Natural killer cell (primary cell): ENCODE results near the gene IGF2R. TPM values are rescaled to one million over a fixed set of nuclear protein-coding genes. Genes with fewer than 3 reads are reported as not detected.
"Not testable (repeated sequence)": the region's sequence is repeated elsewhere in the genome, so short reads cannot be mapped to it uniquely, and the experiment has no call there.

Source experiments
- ATAC-seq, 3 donors: fragments of 150-1000 bp in 2 of 3; fragments of 200-7000 bp in 1 of 3; cut with Tn5 transposase; 1 replicate in 1 of 3; 2 replicates in 2 of 3; pipeline ENCODE4 v1.10.0; 2021; ENCODE audit warnings: mild to moderate bottlenecking in 2 of 3, moderate library complexity in 2 of 3
- DNase-seq, 2 donors: peaks; one replicate each; pipeline versions ENCODE4 v3.0.0 to v3.0.0-alpha.2; 2013 to 2021; ENCODE audit warnings: mixed read lengths in 1 of 2
- H3K27ac ChIP-seq: one replicate; pipeline ENCODE4 v1.5.1; 2013; ENCODE audit warnings: mild to moderate bottlenecking, low read length
- H3K27me3 ChIP-seq: one replicate; pipeline ENCODE4 v1.6.1; 2013; ENCODE audit warnings: low read length; ENCODE audit not compliant: control insufficient read depth, insufficient read depth
- H3K36me3 ChIP-seq: one replicate; pipeline ENCODE4 v1.6.1; 2013; ENCODE audit warnings: low read length; ENCODE audit not compliant: control insufficient read depth, insufficient read depth
- H3K4me1 ChIP-seq: one replicate; pipeline ENCODE4 v1.6.1; 2013; ENCODE audit warnings: low read length; ENCODE audit not compliant: control insufficient read depth, insufficient read depth
- H3K4me3 ChIP-seq: one replicate; pipeline ENCODE4 v1.5.1; 2013; ENCODE audit warnings: low read length
- H3K9me3 ChIP-seq: one replicate; pipeline ENCODE4 v1.6.1; 2013; ENCODE audit warnings: low read length; ENCODE audit not compliant: control insufficient read depth, insufficient read depth
- H3K27ac Mint-ChIP-seq, 2 donors: one replicate each; pipeline ENCODE4 v1.8.0; 2022; ENCODE audit warnings: mild to moderate bottlenecking in 2 of 2, mixed read lengths in 2 of 2, moderate library complexity in 1 of 2
- H3K27me3 Mint-ChIP-seq, 2 donors: one replicate each; pipeline ENCODE4 v1.8.0; 2022; ENCODE audit warnings: low read depth in 2 of 2, mixed read lengths in 2 of 2
- H3K36me3 Mint-ChIP-seq: one replicate; pipeline ENCODE4 v1.8.0; 2022; ENCODE audit warnings: mixed read lengths
- H3K4me1 Mint-ChIP-seq, 2 donors: one replicate each; pipeline ENCODE4 v1.8.0; 2022; ENCODE audit warnings: mixed read lengths in 2 of 2
- H3K4me3 Mint-ChIP-seq: one replicate; pipeline ENCODE4 v1.8.0; 2022; ENCODE audit warnings: mild to moderate bottlenecking, moderate library complexity, mixed read lengths
- H3K9me3 Mint-ChIP-seq, 2 donors: one replicate each; pipeline ENCODE4 v1.8.0; 2022; ENCODE audit warnings: mixed read lengths in 2 of 2
- CTCF ChIP-seq: fragments of 200-600 bp; IDR thresholded peaks from one replicate; pipeline ENCODE4 v1.8.0; 2022; ENCODE audit warnings: antibody characterized with exemption
- WGBS: methylation state at CpG from one replicate; pipeline ENCODE4 v1.1.7; 2013; ENCODE audit warnings: missing lambda C conversion rate; ENCODE audit not compliant: insufficient coverage; 5-methylcytosine and 5-hydroxymethylcytosine counted together
- intact Hi-C: fragments of 100-400 bp; cut with micrococcal nuclease; formaldehyde crosslinking; loops from one replicate; pipeline ENCODE4 v1.14.2; 2022
- total RNA-seq, 4 donors: library from RNA; stranded (reverse); fragments of 120-200 nt in 1 of 4; gene quantifications; one replicate each; pipeline versions ENCODE4 v1.2.3 to v1.2.4, GENCODE V29; 2013 to 2022

Gene IGF2R
- total RNA-seq, 3 donors from 2014 or later (not counting 1 experiment from before 2014, with no cell fraction given), result 208 to 282 (median 253) TPM

DNA sequence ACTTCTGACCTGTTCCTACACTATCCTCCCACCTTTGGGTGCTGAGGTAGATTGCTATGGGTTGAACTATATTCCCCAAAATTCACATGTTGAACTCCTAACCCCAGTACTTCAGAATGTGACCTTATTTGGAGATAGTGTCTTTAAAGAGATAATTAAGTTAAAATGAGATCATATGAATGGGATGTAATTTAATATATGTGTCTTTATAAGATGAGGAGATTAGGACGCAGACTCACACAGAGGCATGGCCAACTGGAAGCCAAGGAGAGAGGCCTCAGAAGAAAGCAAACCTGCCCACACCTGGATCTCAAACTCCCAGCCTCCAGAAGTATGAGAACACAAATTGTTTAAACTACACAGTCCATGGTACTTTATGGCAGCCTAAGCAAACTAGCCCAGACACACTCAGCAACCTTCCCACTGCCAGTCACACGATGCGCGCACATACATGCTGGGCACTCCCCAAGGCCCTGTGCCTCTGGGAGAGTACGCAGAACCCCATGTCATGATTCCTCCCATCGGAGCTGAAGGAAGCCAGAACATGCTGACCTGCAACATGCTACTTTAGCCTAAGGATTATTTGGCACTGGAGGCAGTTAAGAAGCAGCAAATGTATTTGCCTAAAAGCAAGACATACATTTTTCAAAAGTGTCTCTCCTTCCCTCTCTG, 143.9 kb downstream of the IGF2R start:
- no peaks in the 10 kb centered on the region for H3K9me3 ChIP-seq
- Mint-ChIP-seq H3K4me3 (no peak overlapping the region), H3K27ac (peak overlapping the region in 1 of 2 donors; percentile 73), H3K36me3 (no peaks in the 10 kb centered on the region), H3K27me3 (no peaks in the 10 kb centered on the region), H3K4me1 (peaks cover 30 to 43% of the 10 kb centered on the region in 2 donors), H3K9me3 (no peaks in the 10 kb centered on the region)
- DNase-seq, result no peak
- H3K36me3 ChIP-seq, result peaks cover 20% of the 10 kb centered on the region
- H3K4me1 ChIP-seq, result peaks cover 3% of the 10 kb centered on the region
- no peak for ATAC-seq
- no peak for TF ChIP-seq CTCF
- H3K27ac ChIP-seq, result no peak overlapping the region
- intact Hi-C loops, result no loop called here
- 95% methylated on average over 6 of the region's 6 CpGs for WGBS
- H3K4me3 ChIP-seq, result no peak overlapping the region
- no peaks in the 10 kb centered on the region for H3K27me3 ChIP-seq

- H3K4me3 ChIP-seq, H3K9me3 ChIP-seq, intact Hi-C loops, H3K36me3 Mint-ChIP-seq, H3K27ac Mint-ChIP-seq, DNase-seq, H3K27ac ChIP-seq, H3K27me3 ChIP-seq, H3K4me3 Mint-ChIP-seq, H3K9me3 Mint-ChIP-seq, ATAC-seq, H3K4me1 ChIP-seq, H3K27me3 Mint-ChIP-seq: not testable (repeated sequence)
- H3K4me1 Mint-ChIP-seq, result peaks cover 14 to 25% of the 10 kb centered on the region in 2 donors
- peaks cover 18% of the 10 kb centered on the region for H3K36me3 ChIP-seq
- 94% methylated on average over 25 of the region's 29 CpGs for WGBS
Measured at GRCh38 chr6:160114536-160114935, 145.7 kb downstream of the IGF2R start.

DNA sequence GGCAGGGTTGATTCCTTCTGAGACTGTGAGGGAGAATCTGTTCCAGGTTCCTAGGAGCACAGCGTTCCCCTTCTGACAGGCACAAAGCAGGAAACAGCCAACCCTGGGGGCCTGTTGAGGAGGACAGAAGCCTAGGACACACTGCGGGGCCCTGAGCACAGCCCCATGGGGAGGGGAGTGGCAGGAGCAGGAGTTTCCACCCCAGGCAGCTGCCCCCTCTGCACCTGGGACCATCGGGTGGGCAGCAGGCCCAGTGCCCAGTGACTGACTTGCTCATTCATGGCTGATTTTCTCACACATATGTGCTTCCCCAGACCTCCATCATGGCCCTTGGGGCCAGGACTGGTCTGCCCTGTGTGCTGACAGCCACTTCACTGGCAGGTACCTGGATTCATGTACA, 146.5 kb downstream of the IGF2R start:
- H3K4me1 Mint-ChIP-seq, result peaks cover 6 to 16% of the 10 kb centered on the region in 2 donors
- TF ChIP-seq CTCF, result no peak
- H3K9me3 ChIP-seq, result no peaks in the 10 kb centered on the region
- H3K4me1 ChIP-seq, result no peaks in the 10 kb centered on the region
- peak overlapping the region; percentile 24 to 29 for H3K27ac Mint-ChIP-seq
- no peak overlapping the region for H3K27ac ChIP-seq
- no peak for DNase-seq
- 100% methylated on average over 3 of the region's 3 CpGs for WGBS
- H3K4me3 ChIP-seq, result no peak overlapping the region
- no peaks in the 10 kb centered on the region for H3K27me3 ChIP-seq
- H3K36me3 ChIP-seq, result peaks cover 11% of the 10 kb centered on the region
- ATAC-seq, result no peak
- no peak overlapping the region for H3K4me3 Mint-ChIP-seq
- no peaks in the 10 kb centered on the region for H3K27me3 Mint-ChIP-seq
- no peaks in the 10 kb centered on the region for H3K9me3 Mint-ChIP-seq
- H3K36me3 Mint-ChIP-seq, result no peaks in the 10 kb centered on the region
- intact Hi-C loops, result no loop called here

- DNase-seq (no peak), ATAC-seq (no peak)
- no peaks in the 10 kb centered on the region for H3K27me3 ChIP-seq
- 93% methylated on average over 2 of the region's 2 CpGs for WGBS
- H3K36me3 Mint-ChIP-seq, result no peaks in the 10 kb centered on the region
- no peaks in the 10 kb centered on the region for H3K9me3 ChIP-seq
- intact Hi-C loops, result no loop called here
- H3K27ac Mint-ChIP-seq, result no peak overlapping the region
- no peak for TF ChIP-seq CTCF
- H3K27ac ChIP-seq, result no peak overlapping the region
- no peaks in the 10 kb centered on the region for H3K9me3 Mint-ChIP-seq
- H3K36me3 ChIP-seq, result peaks cover 11% of the 10 kb centered on the region
- no peak overlapping the region for H3K4me3 Mint-ChIP-seq
- no peaks in the 10 kb centered on the region for H3K27me3 Mint-ChIP-seq
- H3K4me1 Mint-ChIP-seq, result peaks cover 0 to 8% of the 10 kb centered on the region in 2 donors
- no peaks in the 10 kb centered on the region for H3K4me1 ChIP-seq
- no peak overlapping the region for H3K4me3 ChIP-seq
Measured at GRCh38 chr6:160116411-160116810, 147.5 kb downstream of the IGF2R start.
